Measurements from ENCODE around the gene FAM53B. TPM values are rescaled to one million over a fixed set of nuclear protein-coding genes. Genes with fewer than 3 reads are reported as not detected.

FAM53B gene
- total RNA-seq, 1 experiment from 2014 or later: 18.3 TPM

DNA sequence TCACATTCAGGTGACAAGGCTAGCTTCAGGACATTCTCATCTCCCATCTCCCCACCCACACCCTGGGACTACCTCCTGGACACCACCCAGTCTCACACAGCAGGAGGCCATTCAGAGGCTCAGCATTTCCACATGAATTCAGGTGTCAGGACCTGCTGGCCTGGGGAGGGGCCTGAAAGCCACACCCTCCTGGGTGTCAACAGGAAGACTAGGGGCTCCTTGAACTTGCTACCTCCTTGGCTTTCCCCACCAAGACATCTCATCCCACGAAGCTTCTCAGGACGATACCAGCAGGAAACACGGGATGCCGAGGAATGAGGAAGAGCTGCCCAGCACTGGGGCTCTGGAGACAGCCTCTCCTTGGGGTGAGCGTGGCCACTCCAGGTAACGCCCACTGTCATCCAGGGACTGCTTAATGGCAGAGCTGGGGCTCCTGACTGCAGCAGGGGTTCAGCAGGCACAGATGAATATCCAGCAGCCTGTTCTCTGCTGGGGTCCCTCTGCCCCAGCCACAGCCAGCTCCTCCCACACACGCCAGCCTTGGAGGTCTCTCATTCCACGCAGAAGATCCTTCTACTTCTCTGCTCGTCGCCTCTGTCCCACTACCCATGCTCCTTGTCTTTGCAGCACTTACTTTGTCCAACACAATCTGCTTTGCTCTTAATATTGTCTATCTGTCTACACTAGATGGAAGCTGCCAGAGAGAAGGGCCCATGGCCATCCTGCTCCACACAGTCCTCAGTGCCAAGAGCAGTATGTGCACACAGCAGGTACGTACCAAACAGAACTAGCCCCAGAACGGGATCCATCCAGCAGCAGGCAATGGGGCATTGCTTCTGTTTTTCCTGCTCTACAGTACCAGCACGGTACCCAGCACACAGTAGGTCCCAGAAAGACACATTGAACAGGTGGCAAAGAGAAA lies 88.7 kb downstream of the FAM53B start:
- BruUV-seq (replicated peaks): no TSS peak
- CTCF ChIA-PET: no interaction called here
- Histone ChIP-seq H3K36me3 (ENCODE audit: insufficient read depth, low read length, poor library complexity, severe bottlenecking) (no peaks in the 10 kb centered on the region), H3K4me1 (ENCODE audit: insufficient read depth, low read length, poor library complexity, severe bottlenecking) (no peaks in the 10 kb centered on the region), H3K27me3 (replicated peaks; ENCODE audit: insufficient read depth, low read depth, low read length, poor library complexity) (no peaks in the 10 kb centered on the region), H3K4me3 (ENCODE audit: low read depth, low read length, poor library complexity, severe bottlenecking) (no peak overlapping the region), H3K9me3 (ENCODE audit: low read depth, low read length, poor library complexity, severe bottlenecking) (no peaks in the 10 kb centered on the region), H3K27ac (ENCODE audit: low read depth, low read length, poor library complexity, severe bottlenecking) (no peak overlapping the region)
- TF ChIP-seq, protein P1, sequence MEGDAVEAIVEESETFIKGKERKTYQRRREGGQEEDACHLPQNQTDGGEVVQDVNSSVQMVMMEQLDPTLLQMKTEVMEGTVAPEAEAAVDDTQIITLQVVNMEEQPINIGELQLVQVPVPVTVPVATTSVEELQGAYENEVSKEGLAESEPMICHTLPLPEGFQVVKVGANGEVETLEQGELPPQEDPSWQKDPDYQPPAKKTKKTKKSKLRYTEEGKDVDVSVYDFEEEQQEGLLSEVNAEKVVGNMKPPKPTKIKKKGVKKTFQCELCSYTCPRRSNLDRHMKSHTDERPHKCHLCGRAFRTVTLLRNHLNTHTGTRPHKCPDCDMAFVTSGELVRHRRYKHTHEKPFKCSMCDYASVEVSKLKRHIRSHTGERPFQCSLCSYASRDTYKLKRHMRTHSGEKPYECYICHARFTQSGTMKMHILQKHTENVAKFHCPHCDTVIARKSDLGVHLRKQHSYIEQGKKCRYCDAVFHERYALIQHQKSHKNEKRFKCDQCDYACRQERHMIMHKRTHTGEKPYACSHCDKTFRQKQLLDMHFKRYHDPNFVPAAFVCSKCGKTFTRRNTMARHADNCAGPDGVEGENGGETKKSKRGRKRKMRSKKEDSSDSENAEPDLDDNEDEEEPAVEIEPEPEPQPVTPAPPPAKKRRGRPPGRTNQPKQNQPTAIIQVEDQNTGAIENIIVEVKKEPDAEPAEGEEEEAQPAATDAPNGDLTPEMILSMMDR (conservative IDR thresholded peaks at IDR 0.05; ENCODE audit: low read depth, low read length): no peak
- TF ChIP-seq EZH2 (IDR thresholded peaks at IDR 0.05; ENCODE audit: borderline replicate concordance, low read depth, low read length, poor library complexity, severe bottlenecking): no peak
- intact Hi-C loops (cut with micrococcal nuclease; ENCODE audit: unreplicated experiment): no loop called here
- DNase-seq (ENCODE audit: low spot score): no peak
- POLR2A ChIA-PET (ENCODE audit: low non-redundant PET): no interaction called here

DNA sequence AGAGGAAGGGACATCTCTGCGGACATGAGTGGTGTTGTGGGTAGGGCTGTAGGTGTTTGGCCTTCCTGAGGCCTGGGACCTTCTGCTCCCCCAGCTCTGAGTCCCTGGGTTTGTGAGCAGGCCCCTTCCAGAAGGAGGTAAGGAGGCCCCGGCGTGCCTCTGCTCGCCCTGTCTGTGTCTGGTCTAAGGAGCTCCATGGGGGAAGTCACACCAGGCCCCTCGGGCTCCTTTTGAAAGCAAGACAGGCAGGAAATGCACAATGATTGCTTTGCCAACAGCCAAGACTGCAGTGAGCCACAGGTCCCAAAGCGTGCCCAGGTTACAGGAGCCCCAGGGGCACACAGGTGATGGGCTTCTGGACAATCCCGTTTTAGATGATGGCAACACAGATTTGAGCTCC lies 89.5 kb downstream of the FAM53B start:
- no peaks in the 10 kb centered on the region for H3K36me3 ChIP-seq (ENCODE audit: insufficient read depth, low read length, poor library complexity, severe bottlenecking)
- no peaks in the 10 kb centered on the region for H3K9me3 ChIP-seq (ENCODE audit: low read depth, low read length, poor library complexity, severe bottlenecking)
- H3K4me1 ChIP-seq (ENCODE audit: insufficient read depth, low read length, poor library complexity, severe bottlenecking): no peaks in the 10 kb centered on the region
- H3K27ac ChIP-seq (ENCODE audit: low read depth, low read length, poor library complexity, severe bottlenecking): no peak overlapping the region
- no peak overlapping the region for H3K4me3 ChIP-seq (ENCODE audit: low read depth, low read length, poor library complexity, severe bottlenecking)
- no peaks in the 10 kb centered on the region for H3K27me3 ChIP-seq (replicated peaks; ENCODE audit: insufficient read depth, low read depth, low read length, poor library complexity)
- TF ChIP-seq, protein P1 (conservative IDR thresholded peaks at IDR 0.05; ENCODE audit: low read depth, low read length): no peak
- no peak for TF ChIP-seq EZH2 (IDR thresholded peaks at IDR 0.05; ENCODE audit: borderline replicate concordance, low read depth, low read length, poor library complexity, severe bottlenecking)
- intact Hi-C loops (cut with micrococcal nuclease; ENCODE audit: unreplicated experiment): no loop called here
- POLR2A ChIA-PET (ENCODE audit: low non-redundant PET): no interaction called here
- no peak for DNase-seq (ENCODE audit: low spot score)
- no TSS peak for BruUV-seq (replicated peaks)
- CTCF ChIA-PET: no interaction called here

DNA sequence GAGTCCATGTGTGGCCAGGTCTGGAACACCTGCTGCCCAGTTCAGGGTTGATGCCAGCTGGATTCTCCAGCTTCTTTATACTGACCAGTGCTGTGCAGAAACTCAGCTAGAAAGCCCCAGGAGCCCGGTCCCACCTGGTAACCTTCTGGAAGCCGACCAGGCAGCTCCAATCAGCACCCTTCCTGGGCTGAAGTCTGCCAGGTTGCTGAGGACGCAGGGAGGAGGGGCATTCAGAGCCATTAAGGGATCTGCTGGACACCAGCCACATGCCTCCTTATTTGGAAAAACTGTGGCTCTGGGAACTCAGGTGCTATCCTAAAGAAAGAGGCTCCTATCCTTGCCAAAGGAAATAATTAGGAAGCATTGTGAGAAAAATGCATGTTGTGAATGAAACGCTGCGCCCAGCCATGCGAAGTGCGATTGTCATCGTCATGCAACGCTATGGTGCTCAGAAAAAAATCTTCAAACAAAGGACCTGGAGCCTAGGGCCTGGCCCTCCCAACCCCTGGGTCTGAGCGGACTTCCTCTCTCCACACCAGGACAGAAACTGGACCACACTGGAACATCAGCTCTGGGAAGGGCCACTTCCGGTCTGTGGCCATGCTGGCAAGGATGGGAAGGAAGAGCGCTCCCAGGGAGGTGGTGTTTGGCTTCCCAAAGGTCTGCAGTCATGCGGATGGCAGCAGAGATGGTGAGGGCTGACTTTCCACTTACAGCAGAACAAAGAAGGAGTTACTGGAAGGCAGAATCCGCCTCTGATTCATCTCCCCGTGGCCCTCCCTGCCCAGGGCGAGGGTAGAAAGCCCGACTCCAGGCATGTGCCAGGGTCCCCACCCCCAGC lies 90.1 kb downstream of the FAM53B start:
- no peak overlapping the region for H3K27ac ChIP-seq (ENCODE audit: low read depth, low read length, poor library complexity, severe bottlenecking)

More for the DNA sequence above, 90.1 kb downstream of the FAM53B start:
- CTCF ChIA-PET: no interaction called here
- Histone ChIP-seq H3K27me3 (replicated peaks; ENCODE audit: insufficient read depth, low read depth, low read length, poor library complexity) (no peaks in the 10 kb centered on the region), H3K36me3 (ENCODE audit: insufficient read depth, low read length, poor library complexity, severe bottlenecking) (no peaks in the 10 kb centered on the region), H3K9me3 (ENCODE audit: low read depth, low read length, poor library complexity, severe bottlenecking) (no peaks in the 10 kb centered on the region), H3K4me1 (ENCODE audit: insufficient read depth, low read length, poor library complexity, severe bottlenecking) (no peaks in the 10 kb centered on the region), H3K4me3 (ENCODE audit: low read depth, low read length, poor library complexity, severe bottlenecking) (no peak overlapping the region)
- intact Hi-C loops (cut with micrococcal nuclease; ENCODE audit: unreplicated experiment): no loop called here
- no peak for DNase-seq (ENCODE audit: low spot score)
- no TSS peak for BruUV-seq (replicated peaks)
- POLR2A ChIA-PET (ENCODE audit: low non-redundant PET): no interaction called here
- TF ChIP-seq, protein P1 (conservative IDR thresholded peaks at IDR 0.05; ENCODE audit: low read depth, low read length): no peak
- TF ChIP-seq EZH2 (IDR thresholded peaks at IDR 0.05; ENCODE audit: borderline replicate concordance, low read depth, low read length, poor library complexity, severe bottlenecking): no peak

Measured in A673 (cell line).